K562 treated with DMSO at 1 percent for 12 hours (cell line): ENCODE measurements around the gene CENPA. TPM values are rescaled to one million over a fixed set of nuclear protein-coding genes. Genes with fewer than 3 reads are reported as not detected.

ENCODE experiments used
- total RNA-seq: library from RNA; unstranded; fragments of 300-600 nt; gene quantifications from 2 replicates; pipeline ENCODE4 v1.2.3, GENCODE V29; 2022; ENCODE audit not compliant: insufficient read depth

Gene CENPA
- 58.4 and 64.7 TPM in 2 replicates for total RNA-seq

GRCh38 chr2:26785431-26786206, at the start of gene CENPA:
Gene CENPA (plus strand): TSS chr2:26786056. CDS start chr2:26786197, 141 bp downstream.

GRCh38 chr2:26764078-26764887, 21.6 kb upstream of the CENPA start, which contains the start of gene SLC35F6:
Gene SLC35F6 (plus strand): TSS chr2:26764284. CDS start chr2:26764350, 66 bp downstream.

Other genes starting within 250 kb of the CENPA start
- not detected in 2 replicates for gene CIB4, start 144.7 kb upstream of the CENPA start, total RNA-seq
- gene KCNK3, start 93.3 kb upstream of the CENPA start, total RNA-seq: not detected in 2 replicates
- gene SLC35F6, start 21.8 kb upstream of the CENPA start, total RNA-seq: 14.2 and 25.7 TPM in 2 replicates
- gene DPYSL5, start 62.1 kb downstream of the CENPA start, total RNA-seq: not detected in 2 replicates
- 40.8 and 70.3 TPM in 2 replicates for gene MAPRE3, start 184.6 kb downstream of the CENPA start, total RNA-seq
- gene TMEM214, start 246.9 kb downstream of the CENPA start, total RNA-seq: 64.5 and 121 TPM in 2 replicates